A673 (cell line): Measurements from ENCODE around the gene GALNT2. TPM values are rescaled to one million over a fixed set of nuclear protein-coding genes. Genes with fewer than 3 reads are reported as not detected.

Experiments
- BruUV-seq: library from RNA; stranded (reverse); fragments of 400-500 nt; replicated peaks from 2 replicates; lab custom pipeline; 2021; lab: Mats Ljungman, UMichigan
- CTCF ChIA-PET: fragments of 300-600 bp; sonication (Branson Sonifier 250); formaldehyde crosslinking; loops from one replicate; lab custom pipeline; 2022; ENCODE audit warnings: antibody characterized with exemption; lab: Charles Lee
- POLR2A ChIA-PET: fragments of 300-600 bp; sonication (Branson Sonifier 250); formaldehyde crosslinking; loops from one replicate; lab custom pipeline; 2022; ENCODE audit warnings: antibody characterized with exemption; ENCODE audit not compliant: low non-redundant PET; lab: Charles Lee
- DNase-seq: peaks from one replicate; pipeline ENCODE4 v3.0.0-alpha.2; 2015; ENCODE audit warnings: low spot score
- H3K27ac ChIP-seq: fragments of 200-600 bp; sonication (generic); 2 replicates; pipeline ENCODE4 v1.5.1; 2016; ENCODE audit warnings: mixed run types, low read depth, mild to moderate bottlenecking, mixed read lengths, antibody characterized with exemption, low read length; ENCODE audit not compliant: poor library complexity, severe bottlenecking
- H3K27me3 ChIP-seq: fragments of 200-600 bp; sonication (generic); replicated peaks from 2 replicates; pipeline ENCODE4 v1.6.1; 2017; ENCODE audit warnings: mixed run types, low read depth, mild to moderate bottlenecking, mixed read lengths, antibody characterized with exemption, low read length; ENCODE audit not compliant: insufficient read depth, poor library complexity
- H3K36me3 ChIP-seq: fragments of 200-600 bp; sonication (generic); 2 replicates; pipeline ENCODE4 v1.6.1; 2016; ENCODE audit warnings: mixed run types, mild to moderate bottlenecking, mixed read lengths, antibody characterized with exemption, low read length; ENCODE audit not compliant: insufficient read depth, poor library complexity, severe bottlenecking
- H3K4me1 ChIP-seq: fragments of 200-600 bp; sonication (generic); 2 replicates; pipeline ENCODE4 v1.6.1; 2017; ENCODE audit warnings: mixed run types, mild to moderate bottlenecking, mixed read lengths, antibody characterized with exemption, low read length; ENCODE audit not compliant: insufficient read depth, poor library complexity, severe bottlenecking
- H3K4me3 ChIP-seq: fragments of 200-600 bp; sonication (generic); 2 replicates; pipeline ENCODE4 v1.5.1; 2016; ENCODE audit warnings: low read depth, mixed run types, mild to moderate bottlenecking, mixed read lengths, low read length; ENCODE audit not compliant: poor library complexity, severe bottlenecking
- H3K9me3 ChIP-seq: fragments of 200-600 bp; sonication (generic); 2 replicates; pipeline ENCODE4 v1.6.1; 2016; ENCODE audit warnings: mixed run types, low read depth, mild to moderate bottlenecking, mixed read lengths, antibody characterized with exemption, low read length; ENCODE audit not compliant: poor library complexity, severe bottlenecking
- CTCF ChIP-seq: fragments of 300-800, 200-600 bp; sonication (generic); conservative IDR thresholded peaks from 2 replicates; pipeline ENCODE4 v1.5.1; 2017; ENCODE audit warnings: low read depth, mild to moderate bottlenecking, antibody characterized with exemption, low read length, moderate library complexity, mixed read lengths
- EZH2 ChIP-seq: fragments of 200-600 bp; sonication (generic); IDR thresholded peaks from 2 replicates; pipeline ENCODE4 v1.6.1; 2017; ENCODE audit warnings: borderline replicate concordance, low read depth, mild to moderate bottlenecking, mixed read lengths, antibody characterized with exemption, low read length; ENCODE audit not compliant: poor library complexity, severe bottlenecking
- intact Hi-C: fragments of 100-400 bp; cut with micrococcal nuclease; formaldehyde crosslinking; loops from one replicate; pipeline ENCODE4 v1.10.0; 2022; ENCODE audit not compliant: unreplicated experiment
- total RNA-seq: library from RNA; stranded (reverse); gene quantifications from 2 replicates; pipeline ENCODE4 v1.2.3, GENCODE V29; 2021

GALNT2 gene
- total RNA-seq, 1 experiment from 2014 or later: 94.6 TPM

GRCh38 chr1:230212405-230212936 is 145.4 kb downstream of the GALNT2 start:
- TF ChIP-seq CTCF: no peak
- Histone ChIP-seq H3K27ac (no peak overlapping the region), H3K27me3 (no peaks in the 10 kb centered on the region), H3K36me3 (no peaks in the 10 kb centered on the region), H3K4me1 (peaks cover 45% of the 10 kb centered on the region), H3K9me3 (no peaks in the 10 kb centered on the region), H3K4me3 (no peak overlapping the region)
- ChIA-PET POLR2A (no interaction called here), CTCF (no interaction called here)
- BruUV-seq: no TSS peak
- intact Hi-C loops: no loop called here
- DNase-seq: no peak

GRCh38 chr1:230215031-230215430 is 148.0 kb downstream of the GALNT2 start:
- Histone ChIP-seq H3K4me1 (peaks cover 27% of the 10 kb centered on the region), H3K27ac (peak overlapping the region; percentile 28), H3K27me3 (no peaks in the 10 kb centered on the region), H3K4me3 (no peak overlapping the region), H3K9me3 (no peaks in the 10 kb centered on the region), H3K36me3 (no peaks in the 10 kb centered on the region)
- peak; percentile 67 for DNase-seq
- no TSS peak for BruUV-seq
- TF ChIP-seq EZH2 (no peak), CTCF (peak; percentile 55)
- intact Hi-C loops: no loop called here
- CTCF ChIA-PET: interaction anchor here (0.5 to 1.0 kb wide), 2 partner anchors 261 to 554 kb away, joined by 3 to 4 read pairs; no protein-coding TSS in a partner anchor
- POLR2A ChIA-PET: no interaction called here

GRCh38 chr1:230215529-230215928 is 148.5 kb downstream of the GALNT2 start:
- CTCF ChIA-PET: interaction anchor here (0.6 to 1.0 kb wide), 2 partner anchors 89 to 555 kb away, joined by 3 read pairs; no protein-coding TSS in a partner anchor
- H3K27ac ChIP-seq: no peak overlapping the region
- no peaks in the 10 kb centered on the region for H3K36me3 ChIP-seq
- TF ChIP-seq EZH2 (no peak), CTCF (no peak)
- H3K27me3 ChIP-seq: no peaks in the 10 kb centered on the region
- no peak overlapping the region for H3K4me3 ChIP-seq
- intact Hi-C loops: no loop called here
- H3K9me3 ChIP-seq: no peaks in the 10 kb centered on the region
- no peak for DNase-seq
- BruUV-seq: no TSS peak
- POLR2A ChIA-PET: no interaction called here
- peaks cover 23% of the 10 kb centered on the region for H3K4me1 ChIP-seq
